Right cardiac atrium (tissue), 5 donors: ENCODE measurements around the gene DENND5A. TPM values are rescaled to one million over a fixed set of nuclear protein-coding genes. Genes with fewer than 3 reads are reported as not detected.
"Not testable (repeated sequence)": the region's sequence is repeated elsewhere in the genome, so short reads cannot be mapped to it uniquely, and the experiment has no call there.

ENCODE experiments used
- ATAC-seq, 2 donors: fragments of 200-7000 bp; cut with Tn5 transposase; one replicate each; pipeline versions ENCODE4 v1.8.0 to v1.9.1; 2020; ENCODE audit warnings: moderate library complexity in 2 of 2, mild to moderate bottlenecking in 1 of 2
- DNase-seq, 3 donors: peaks; one replicate each; pipeline ENCODE4 v3.0.0-alpha.2; 2020
- H3K27ac ChIP-seq: one replicate; pipeline ENCODE4 v1.5.1; 2013; ENCODE audit warnings: mild to moderate bottlenecking, low read length, control low read depth, moderate library complexity
- H3K27me3 ChIP-seq: one replicate; pipeline ENCODE4 v1.6.1; 2013; ENCODE audit not compliant: control insufficient read depth, insufficient read depth
- H3K4me1 ChIP-seq: one replicate; pipeline ENCODE4 v1.6.1; 2013; ENCODE audit warnings: low read length; ENCODE audit not compliant: control insufficient read depth, insufficient read depth
- H3K4me3 ChIP-seq: one replicate; pipeline ENCODE4 v1.5.1; 2013; ENCODE audit warnings: low read length, control low read depth
- H3K9me3 ChIP-seq: one replicate; pipeline ENCODE4 v1.6.1; 2013; ENCODE audit warnings: low read length; ENCODE audit not compliant: control insufficient read depth
- WGBS: extraction: QIAGEN DNeasy Blood & Tissue Kit; methylation state at CpG from one replicate; pipeline ENCODE4 v1.1.7; 2013; 5-methylcytosine and 5-hydroxymethylcytosine counted together
- intact Hi-C, 4 donors: fragments of 100-400 bp; cut with DNase I; formaldehyde crosslinking; loops; one replicate each; pipeline versions ENCODE4 v1.11.0 to v1.14.0; 2022 to 2023
- polyA plus RNA-seq: library from polyadenylated mRNA; stranded (reverse); fragments of 200-250 nt; gene quantifications from one replicate; pipeline ENCODE4 v1.2.3, GENCODE V29; 2013
- total RNA-seq, 4 donors: library from RNA; stranded (reverse); fragmentation: NEBNext Ultra II Directional; extraction: Animal tissue kit (Norgen Biotek cat#: 25700); gene quantifications; one replicate each; pipeline ENCODE4 v1.2.1, GENCODE V29; 2021
- donor health status: healthy with polysubstance abuse.
- donor health status: DM: no; HTN: yes; CAD: no.
- donor health status: DM: no; HTN: no; CAD: no.
- donor health status: DM: no; HTN: yes; CAD: no; lungs with severe emphysema.
- donor health status: DM: yes; HTN: yes; CAD: no.

Gene DENND5A
- total and polyA plus RNA-seq, 5 donors = 50.6 to 121 (median 88.9) TPM

- intact Hi-C loops = loop anchor here in 1 of 4 donors (10.0 kb wide), 1 partner anchor 108 kb away; no protein-coding TSS in a partner anchor
- peaks cover 3% of the 10 kb centered on the region for H3K4me1 ChIP-seq
- ATAC-seq = no peak
- no peak overlapping the region for H3K4me3 ChIP-seq
- DNase-seq = no peak
- H3K27ac ChIP-seq = no peak overlapping the region
- no peaks in the 10 kb centered on the region for H3K27me3 ChIP-seq
- H3K9me3 ChIP-seq = no peaks in the 10 kb centered on the region
Measured at GRCh38 chr11:9176550-9176949, 88.6 kb downstream of the DENND5A start.

GRCh38 chr11:9176136-9176535, 89.0 kb downstream of the DENND5A start:
- peaks cover 3% of the 10 kb centered on the region for H3K4me1 ChIP-seq
- intact Hi-C loops = loop anchor here in 1 of 4 donors (10.0 kb wide), 1 partner anchor 109 kb away; no protein-coding TSS in a partner anchor
- no peak overlapping the region for H3K4me3 ChIP-seq
- H3K27me3 ChIP-seq = no peaks in the 10 kb centered on the region
- no peak overlapping the region for H3K27ac ChIP-seq
- H3K9me3 ChIP-seq = no peaks in the 10 kb centered on the region
- DNase-seq (no peak), ATAC-seq (no peak)

- Histone ChIP-seq H3K9me3 (no peaks in the 10 kb centered on the region), H3K4me1 (peaks cover 2% of the 10 kb centered on the region), H3K27ac (no peak overlapping the region), H3K4me3 (no peak overlapping the region), H3K27me3 (no peaks in the 10 kb centered on the region)
- ATAC-seq (no peak), DNase-seq (no peak)
- 95% methylated on average over 5 of the region's 5 CpGs for WGBS
- intact Hi-C loops = loop anchor here in 1 of 4 donors (10.0 kb wide), 1 partner anchor 112 kb away; no protein-coding TSS in a partner anchor
Measured at GRCh38 chr11:9172389-9172788, 92.8 kb downstream of the DENND5A start.

GRCh38 chr11:9170450-9170849, 94.7 kb downstream of the DENND5A start:
- intact Hi-C loops = loop anchor here in 1 of 4 donors (10.0 kb wide), 1 partner anchor 114 kb away; no protein-coding TSS in a partner anchor
- no peak overlapping the region for H3K27ac ChIP-seq
- no peak for DNase-seq
- peak in 1 of 2 donors; percentile 51 for ATAC-seq
- no peaks in the 10 kb centered on the region for H3K27me3 ChIP-seq
- H3K4me3 ChIP-seq = no peak overlapping the region
- H3K4me1 ChIP-seq = peaks cover 2% of the 10 kb centered on the region
- no peaks in the 10 kb centered on the region for H3K9me3 ChIP-seq
- 79% methylated on average over 2 of the region's 2 CpGs for WGBS

- H3K9me3 ChIP-seq = no peaks in the 10 kb centered on the region
- DNase-seq (no peak), ATAC-seq (no peak)
- no peaks in the 10 kb centered on the region for H3K27me3 ChIP-seq
- WGBS = 43% methylated on average over 7 of the region's 7 CpGs
- H3K4me1 ChIP-seq = peaks cover 2% of the 10 kb centered on the region
- H3K27ac ChIP-seq = no peak overlapping the region
- intact Hi-C loops = loop anchor here in 1 of 4 donors (10.0 kb wide), 1 partner anchor 115 kb away; no protein-coding TSS in a partner anchor
- H3K4me3 ChIP-seq = no peak overlapping the region
Measured at GRCh38 chr11:9169595-9170295, 95.4 kb downstream of the DENND5A start.

GRCh38 chr11:9161991-9162390, 103.2 kb downstream of the DENND5A start:
- H3K9me3 ChIP-seq, H3K27ac ChIP-seq, ATAC-seq, H3K27me3 ChIP-seq, H3K4me1 ChIP-seq, intact Hi-C loops, DNase-seq, H3K4me3 ChIP-seq: not testable (repeated sequence)
- WGBS = 83% methylated on average over 6 of the region's 6 CpGs

GRCh38 chr11:9160166-9160565, 105.0 kb downstream of the DENND5A start:
- intact Hi-C loops = no loop called here
- Histone ChIP-seq H3K9me3 (no peaks in the 10 kb centered on the region), H3K4me1 (peaks cover 2% of the 10 kb centered on the region), H3K4me3 (no peak overlapping the region), H3K27ac (no peak overlapping the region), H3K27me3 (no peaks in the 10 kb centered on the region)
- DNase-seq = no peak
- ATAC-seq = peak in 1 of 2 donors; percentile 51

- no peak overlapping the region for H3K4me3 ChIP-seq
- intact Hi-C loops = no loop called here
- peaks cover 2% of the 10 kb centered on the region for H3K4me1 ChIP-seq
- peak in 1 of 2 donors; percentile 48 for ATAC-seq
- no peak for DNase-seq
- H3K27ac ChIP-seq = no peak overlapping the region
- H3K9me3 ChIP-seq = no peaks in the 10 kb centered on the region
- H3K27me3 ChIP-seq = no peaks in the 10 kb centered on the region
Measured at GRCh38 chr11:9158898-9159391, 106.2 kb downstream of the DENND5A start.

GRCh38 chr11:9155930-9156329, 109.2 kb downstream of the DENND5A start:
- H3K27me3 ChIP-seq = no peaks in the 10 kb centered on the region
- ATAC-seq = no peak
- peaks cover 2% of the 10 kb centered on the region for H3K4me1 ChIP-seq
- no peak overlapping the region for H3K4me3 ChIP-seq
- 93% methylated on average over 4 of the region's 4 CpGs for WGBS
- intact Hi-C loops = no loop called here
- no peak overlapping the region for H3K27ac ChIP-seq
- DNase-seq = no peak
- no peaks in the 10 kb centered on the region for H3K9me3 ChIP-seq

- DNase-seq (no peak), ATAC-seq (no peak)
- Histone ChIP-seq H3K4me3 (no peak overlapping the region), H3K27me3 (no peaks in the 10 kb centered on the region), H3K4me1 (no peaks in the 10 kb centered on the region), H3K27ac (no peak overlapping the region), H3K9me3 (no peaks in the 10 kb centered on the region)
- intact Hi-C loops = no loop called here
- 84% methylated on average over 2 of the region's 2 CpGs for WGBS
Measured at GRCh38 chr11:9153651-9154050, 111.5 kb downstream of the DENND5A start.

GRCh38 chr11:9151631-9152030, 113.5 kb downstream of the DENND5A start:
- Histone ChIP-seq H3K9me3 (no peaks in the 10 kb centered on the region), H3K4me1 (no peaks in the 10 kb centered on the region), H3K27me3 (no peaks in the 10 kb centered on the region), H3K4me3 (no peak overlapping the region), H3K27ac (no peak overlapping the region)
- ATAC-seq = peak in 1 of 2 donors; percentile 9
- no peak for DNase-seq
- WGBS = 64% methylated on average over 2 of the region's 2 CpGs
- intact Hi-C loops = no loop called here
